NCI-H2196 (cell line): ENCODE measurements around the gene DIAPH2.

Source experiments
- DNase-seq: peaks from one replicate; lab custom pipeline; 2025; ENCODE audit not compliant: unreplicated experiment; lab: John Stamatoyannopoulos, UW

Gene DIAPH2

DNA sequence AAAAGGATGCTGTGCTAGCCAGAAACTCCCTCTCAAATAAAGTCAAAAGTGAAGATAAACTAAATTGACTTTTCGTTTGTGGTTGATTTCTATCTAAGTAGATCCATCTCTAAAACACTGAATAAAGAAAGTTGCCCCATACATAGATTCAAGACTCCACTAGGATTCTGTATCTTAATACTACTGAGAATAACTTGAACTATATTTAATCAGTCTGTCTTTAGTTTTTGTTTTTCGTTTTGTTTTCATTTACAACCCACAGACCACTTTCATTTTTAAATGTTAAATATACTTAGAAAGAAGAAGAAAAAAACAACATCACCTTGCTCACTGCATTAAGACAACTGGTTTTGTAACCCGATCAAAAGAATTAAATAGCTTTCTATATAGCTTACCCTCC lies 854.1 kb downstream of the DIAPH2 start:
- no peak for DNase-seq

DNA sequence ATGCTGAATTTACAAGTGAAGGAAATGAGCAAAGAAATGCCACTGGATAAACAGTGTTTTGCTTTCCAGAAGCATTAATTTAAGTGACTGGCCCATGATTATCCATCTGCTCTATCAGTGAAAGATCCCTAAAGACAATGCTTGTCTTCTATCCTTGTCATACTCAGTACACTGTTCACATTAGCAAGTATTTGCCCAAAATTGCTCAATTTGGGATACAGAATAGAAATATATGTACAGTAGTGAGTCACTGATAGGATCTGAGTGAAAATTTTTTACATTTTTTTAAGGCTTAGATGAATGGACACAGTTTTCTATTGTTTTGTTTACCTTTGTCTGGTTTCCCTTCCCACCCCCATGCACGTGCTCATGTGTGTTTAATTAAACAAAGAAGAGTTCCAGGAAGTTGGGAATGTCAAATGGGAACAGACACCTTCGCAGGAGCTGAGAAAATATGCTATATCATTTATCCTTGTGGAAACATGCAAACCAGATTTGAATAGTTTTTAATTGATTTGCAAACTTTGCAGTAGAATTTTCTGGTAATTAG lies 855.4 kb downstream of the DIAPH2 start:
- DNase-seq: no peak

DNA sequence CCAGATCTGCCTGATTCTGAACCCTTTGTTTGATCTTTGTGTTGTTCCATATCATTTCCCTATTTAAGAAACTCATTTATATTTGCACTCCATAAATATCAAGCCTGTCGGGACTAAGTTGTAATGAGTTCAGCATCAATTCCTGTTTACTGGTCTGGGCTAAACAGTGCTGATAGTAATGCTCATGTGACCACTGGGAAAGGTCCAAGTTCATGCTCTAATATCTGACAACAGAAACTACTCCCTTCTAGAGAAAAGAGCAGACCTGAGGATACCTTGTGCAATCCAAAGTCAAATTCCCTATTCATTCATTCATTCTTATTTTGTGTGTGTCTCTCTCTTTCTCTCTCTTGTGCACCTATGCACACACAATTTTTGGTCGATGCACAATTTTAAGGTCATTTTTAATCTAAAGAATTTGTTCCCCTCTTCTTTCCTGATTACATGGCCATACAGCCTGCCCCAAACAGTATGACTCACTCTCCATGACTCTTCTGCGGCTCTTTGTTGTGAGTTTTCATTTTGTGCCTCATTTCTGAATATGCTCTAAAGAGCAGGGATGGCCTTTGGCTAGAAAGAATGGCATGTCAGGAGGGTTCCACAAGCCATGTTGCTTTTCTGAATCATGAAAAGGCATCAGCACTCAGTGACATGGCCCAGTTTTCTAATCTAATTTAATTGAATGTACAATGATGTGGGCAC lies 863.4 kb downstream of the DIAPH2 start:
- DNase-seq: no peak

DNA sequence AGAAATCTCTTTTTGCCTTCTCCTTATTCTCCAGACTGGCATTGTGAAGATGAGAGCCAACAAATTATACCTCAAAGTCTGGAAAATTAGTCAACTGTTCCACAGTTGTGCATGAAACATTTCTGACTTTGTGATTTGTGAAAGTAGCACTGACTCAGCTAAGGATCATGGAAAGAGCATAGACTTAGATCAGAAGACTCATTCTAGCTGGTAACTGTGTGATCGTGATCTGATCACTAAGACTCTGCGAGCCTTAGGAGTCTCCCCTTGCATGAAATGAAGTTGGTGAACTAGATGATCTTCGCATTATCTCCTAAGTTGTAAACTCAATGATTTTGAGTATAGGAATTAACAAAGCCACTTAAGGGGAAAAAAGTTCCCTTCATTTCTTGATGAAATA lies 867.2 kb downstream of the DIAPH2 start:
- DNase-seq: no peak

DNA sequence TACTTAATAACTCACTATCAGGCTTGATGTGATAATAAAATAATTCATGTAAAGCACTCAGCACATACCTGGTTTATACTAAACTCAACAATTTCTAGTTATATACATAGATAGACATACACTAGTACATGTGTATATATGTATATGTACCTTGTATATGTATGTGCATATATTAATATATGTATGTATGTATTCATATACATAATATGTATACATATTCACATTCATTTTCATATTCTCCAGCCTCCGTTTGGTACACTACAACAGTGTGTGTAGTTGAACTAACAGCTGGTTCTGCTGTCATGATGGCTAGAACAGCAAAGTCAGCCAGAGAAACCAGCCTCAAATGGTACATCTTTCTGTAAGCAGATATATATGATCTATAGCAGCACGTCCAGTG lies 869.2 kb downstream of the DIAPH2 start:
- no peak for DNase-seq

DNA sequence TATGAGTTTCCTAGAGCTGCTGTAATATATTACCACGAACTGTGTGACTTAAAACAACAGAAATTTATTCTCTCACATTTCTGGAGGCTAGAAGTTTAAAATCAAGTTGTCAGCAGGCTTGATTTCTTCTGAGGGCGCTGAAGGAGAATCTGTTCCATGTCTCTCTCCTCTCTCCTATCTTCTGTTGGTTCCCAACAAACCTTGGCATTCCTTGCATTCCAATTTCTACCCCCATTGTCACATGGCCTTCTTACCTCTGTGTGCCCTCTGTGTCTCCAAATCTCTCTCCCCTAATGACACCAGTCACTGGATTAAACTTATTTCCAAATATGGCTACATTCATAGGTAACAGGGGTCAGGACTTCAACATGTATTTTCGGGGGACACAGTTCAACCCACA lies 871.7 kb downstream of the DIAPH2 start:
- no peak for DNase-seq

DNA sequence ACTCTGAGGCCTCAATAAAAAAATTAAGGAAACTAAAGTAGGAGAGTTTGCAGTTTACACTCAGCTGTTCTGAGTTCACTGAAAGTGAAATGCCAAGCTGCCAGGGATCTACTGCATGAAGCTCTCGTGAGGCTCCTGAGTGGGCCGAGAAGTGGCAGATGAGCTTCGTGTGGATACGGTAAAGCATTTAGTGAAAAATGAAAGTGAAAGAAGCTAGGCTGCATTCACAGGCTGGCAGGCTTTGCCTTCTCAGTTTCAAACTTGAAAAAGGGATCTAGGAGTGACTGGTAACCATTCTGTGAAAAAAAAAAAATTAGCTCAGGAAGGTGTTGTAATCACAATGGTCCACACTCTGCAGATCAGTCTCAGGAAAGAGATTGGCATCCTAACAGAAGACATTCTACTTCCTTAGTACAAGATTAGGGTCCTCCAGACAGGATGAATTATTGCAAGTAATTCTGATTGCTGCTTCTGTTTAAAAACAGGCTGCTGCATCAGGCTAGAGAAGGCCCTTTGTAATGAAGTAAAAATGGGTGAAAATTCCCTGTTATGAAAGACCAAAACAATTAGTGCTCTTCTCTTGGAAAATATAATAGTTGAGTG lies 879.0 kb downstream of the DIAPH2 start:
- peak; percentile 16 for DNase-seq

DNA sequence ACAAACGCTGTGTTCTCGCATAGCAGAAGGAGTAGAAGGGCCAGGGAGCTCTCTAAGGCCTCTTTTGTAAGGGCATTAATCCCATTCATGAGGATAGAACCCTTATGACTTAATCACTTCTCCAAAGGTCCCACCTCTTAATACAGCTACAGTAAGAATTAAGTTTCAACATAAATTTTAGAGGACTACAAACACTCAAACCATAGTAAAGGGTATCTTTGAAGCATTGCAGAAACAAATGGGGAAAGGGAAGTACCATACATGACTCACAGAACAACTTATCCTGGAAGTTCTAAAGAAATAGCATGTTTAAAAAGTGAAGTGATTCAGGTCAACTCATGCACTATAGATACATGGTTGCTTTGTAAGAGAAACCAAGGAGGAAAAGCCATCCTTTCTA lies 879.9 kb downstream of the DIAPH2 start:
- DNase-seq: no peak

DNA sequence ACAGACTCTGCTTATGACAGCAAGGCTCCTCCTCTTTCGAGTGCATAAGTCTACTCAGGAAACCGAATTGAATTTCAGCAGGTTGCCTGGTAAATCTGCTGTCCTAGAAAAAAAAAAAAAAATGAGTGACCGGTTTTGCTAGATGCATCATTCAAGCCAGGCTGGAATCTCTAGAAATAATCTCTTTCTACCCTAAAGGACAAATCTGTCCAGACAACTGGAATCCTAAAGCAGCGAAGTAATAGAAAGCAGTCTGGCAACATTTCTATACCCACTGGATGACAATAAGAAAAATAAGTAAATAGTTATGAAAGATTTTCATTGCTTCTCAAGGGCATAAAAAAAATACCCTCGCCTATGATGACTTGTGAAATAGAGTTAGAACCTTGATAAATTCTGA lies 902.5 kb downstream of the DIAPH2 start:
- no peak for DNase-seq

DNA sequence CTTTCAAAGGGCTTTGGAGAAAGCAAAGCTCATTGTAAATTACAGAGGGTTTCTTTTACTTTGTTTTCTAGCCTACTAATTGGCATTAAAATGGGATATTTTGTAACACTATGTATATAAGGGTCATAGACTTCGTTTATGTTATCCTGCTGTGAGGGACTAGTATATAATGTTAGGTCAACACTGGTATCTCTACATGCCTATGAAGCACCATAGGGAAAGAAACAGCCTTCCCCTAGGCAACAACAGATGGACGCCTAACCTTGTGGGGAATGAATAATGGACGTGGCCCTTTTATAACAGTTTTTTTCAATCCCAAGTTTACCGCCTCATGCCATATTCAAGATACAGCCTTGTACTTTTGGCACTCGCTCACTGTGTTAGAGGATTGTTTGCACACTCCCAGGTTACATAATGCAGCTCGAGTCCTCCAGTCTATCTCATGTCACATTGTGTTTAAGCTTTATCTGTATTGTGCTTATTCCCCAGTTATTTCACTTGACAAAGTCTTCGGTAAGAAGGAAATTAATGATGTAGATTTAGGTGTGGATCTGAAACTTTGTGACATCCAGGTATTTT lies 910.1 kb downstream of the DIAPH2 start:
- no peak for DNase-seq

DNA sequence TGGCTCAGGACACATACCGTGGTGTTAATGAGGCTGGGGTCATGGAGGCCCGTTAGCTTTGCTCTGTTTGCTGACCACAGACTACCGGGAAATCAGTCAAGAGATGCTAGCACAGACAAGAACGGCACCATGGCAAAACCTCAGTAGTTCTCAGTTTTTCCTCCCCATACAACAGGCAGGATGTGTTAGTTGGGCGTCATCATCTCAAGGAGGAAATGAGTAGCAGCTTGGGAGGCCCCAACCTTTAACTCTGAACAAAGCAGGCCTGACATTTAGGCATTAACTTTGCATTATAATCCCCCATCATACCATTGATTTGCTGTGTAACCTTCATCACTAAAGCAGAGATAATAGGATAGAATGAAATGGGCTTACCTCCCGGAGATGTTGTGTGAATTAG lies 913.3 kb downstream of the DIAPH2 start:
- DNase-seq: no peak

DNA sequence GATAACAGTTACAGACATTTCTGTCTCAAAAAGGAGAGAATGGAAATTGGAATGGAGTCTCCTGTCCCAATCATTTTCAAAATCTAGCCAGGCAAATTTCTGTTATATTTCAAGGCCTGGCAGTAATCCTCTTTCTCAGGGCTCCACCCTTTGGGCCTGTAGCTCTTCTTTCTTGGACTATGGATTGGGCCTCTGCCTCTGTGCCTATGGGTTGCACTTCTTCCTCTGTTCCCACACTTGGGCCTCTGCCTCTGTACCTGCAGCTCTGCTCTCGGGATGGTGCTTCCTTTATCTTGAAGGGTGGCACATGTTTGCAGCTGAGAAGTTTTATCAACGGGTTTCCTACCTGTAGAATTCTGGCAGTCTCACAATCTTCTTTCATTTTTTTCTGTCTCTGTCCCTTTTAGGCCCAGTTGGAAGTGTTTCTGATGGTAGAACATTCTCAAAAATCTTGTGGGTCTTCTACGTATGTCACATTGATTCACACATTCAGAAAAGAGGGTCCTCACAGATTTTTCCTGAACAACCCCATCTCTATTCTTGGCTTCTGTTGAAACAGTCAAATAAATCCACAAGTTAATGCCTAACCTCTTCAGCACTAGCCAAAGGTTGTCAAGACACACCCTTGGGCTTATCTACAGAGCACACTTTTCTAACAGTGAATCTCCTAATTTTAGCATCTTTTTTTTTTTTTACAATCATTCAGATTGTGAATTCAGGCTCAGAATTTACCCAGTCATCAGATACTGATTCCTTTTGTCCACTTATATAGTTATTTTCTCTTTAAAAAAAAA lies 918.0 kb downstream of the DIAPH2 start:
- DNase-seq: no peak

DNA sequence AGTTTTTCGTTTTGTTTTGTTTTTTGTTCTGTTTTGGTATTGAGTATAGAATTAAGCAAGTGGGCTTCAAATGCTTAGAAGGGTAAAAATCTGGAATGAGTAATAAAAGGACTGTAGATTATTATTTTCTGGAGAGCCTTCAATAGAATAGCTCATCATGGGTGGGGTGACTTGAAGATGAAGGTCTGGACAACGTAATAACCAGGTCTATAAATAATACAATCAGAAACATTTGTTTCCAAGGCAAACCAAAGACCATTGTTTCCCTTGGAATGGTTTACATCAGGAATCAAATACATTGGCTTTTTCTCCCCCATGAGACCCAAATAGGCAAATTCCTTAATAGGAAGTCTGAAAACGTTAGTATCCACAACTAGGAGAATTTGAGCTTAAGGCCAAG lies 920.6 kb downstream of the DIAPH2 start:
- no peak for DNase-seq

DNA sequence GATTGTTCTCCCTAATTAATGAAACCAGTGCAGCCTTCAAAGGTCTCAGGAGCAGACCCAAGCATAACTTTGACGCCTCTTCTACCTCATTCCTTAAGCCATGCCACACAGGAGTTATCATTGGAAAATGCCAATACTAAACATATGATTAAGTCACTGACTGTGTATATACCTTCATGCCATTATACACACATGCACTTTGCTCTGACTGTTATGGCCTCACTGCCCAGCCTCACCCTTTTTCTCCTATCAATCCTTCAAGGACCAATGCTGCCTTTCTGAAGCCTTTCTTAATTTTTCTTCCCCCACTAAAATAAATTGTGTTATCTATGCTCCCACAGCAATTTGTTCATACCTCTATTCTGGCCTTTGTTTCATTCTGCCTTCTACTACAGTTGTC lies 924.7 kb downstream of the DIAPH2 start:
- DNase-seq: no peak

DNA sequence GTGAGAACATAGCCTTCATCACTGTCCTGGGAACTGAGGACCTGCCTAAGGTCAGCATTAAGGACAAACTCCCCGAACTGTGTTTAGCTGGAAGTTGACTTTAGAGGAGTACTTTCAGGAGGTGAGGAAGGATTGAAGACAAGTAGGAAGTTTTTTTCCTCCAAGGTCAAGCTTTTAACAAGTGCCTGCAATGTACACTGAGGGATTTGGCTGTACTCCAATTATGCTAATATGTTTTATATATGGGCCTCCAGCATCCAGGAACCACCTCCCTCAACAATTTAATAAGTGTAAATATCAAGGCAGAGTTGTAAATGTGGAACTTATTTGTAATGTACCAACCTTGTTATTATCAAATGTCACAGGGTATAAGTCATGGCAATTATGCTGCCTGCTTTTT lies 925.3 kb downstream of the DIAPH2 start:
- DNase-seq: no peak

DNA sequence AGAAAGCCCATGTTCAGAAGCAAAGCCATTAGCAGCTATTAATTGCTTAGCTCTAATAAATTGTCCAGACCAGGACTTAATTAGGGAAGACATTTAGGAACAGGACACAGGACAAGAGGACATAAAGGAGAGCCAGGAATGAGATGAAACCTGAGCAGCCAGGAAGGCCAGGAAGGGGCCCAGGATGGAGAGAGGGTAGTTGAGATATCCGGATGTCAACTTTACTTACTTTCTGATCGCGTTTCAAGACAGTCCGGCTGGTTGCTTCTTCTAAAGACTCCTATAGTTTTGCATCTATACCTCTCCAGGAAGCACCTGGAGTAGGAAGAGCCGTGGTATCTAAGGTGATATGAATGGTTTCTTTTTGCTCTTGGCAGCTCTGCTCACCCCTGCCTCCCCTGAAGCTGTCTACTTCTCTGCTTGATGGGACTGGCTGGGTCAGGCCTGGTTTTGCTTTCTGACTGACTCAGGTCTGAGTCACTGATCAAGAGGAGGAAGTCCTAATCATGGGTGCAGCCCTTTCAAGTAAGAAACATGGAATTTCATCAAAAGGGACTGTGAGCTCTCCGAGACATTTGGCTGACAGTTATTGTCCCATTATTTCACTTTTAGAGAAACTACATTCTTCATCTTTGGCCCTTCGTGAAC lies 932.4 kb downstream of the DIAPH2 start:
- DNase-seq: no peak

DNA sequence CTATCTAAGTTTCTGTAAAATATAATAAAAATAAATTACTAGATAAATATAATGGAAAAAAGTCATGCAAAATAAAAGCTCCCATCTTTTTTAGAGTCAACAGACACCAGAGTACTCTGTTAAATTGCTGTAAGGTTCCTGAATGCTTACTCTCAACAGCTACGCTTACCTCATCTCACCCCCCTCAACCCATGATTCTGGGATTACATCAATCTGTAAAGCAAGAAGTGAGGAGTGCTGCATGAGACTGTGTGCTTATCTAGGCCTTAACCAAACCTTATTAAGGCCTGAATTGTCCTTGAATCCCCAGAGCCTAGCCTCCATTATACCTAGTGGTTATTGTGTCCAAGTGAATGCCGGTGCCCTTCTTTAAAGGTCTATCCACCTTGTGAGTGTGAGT lies 934.9 kb downstream of the DIAPH2 start:
- DNase-seq: no peak

DNA sequence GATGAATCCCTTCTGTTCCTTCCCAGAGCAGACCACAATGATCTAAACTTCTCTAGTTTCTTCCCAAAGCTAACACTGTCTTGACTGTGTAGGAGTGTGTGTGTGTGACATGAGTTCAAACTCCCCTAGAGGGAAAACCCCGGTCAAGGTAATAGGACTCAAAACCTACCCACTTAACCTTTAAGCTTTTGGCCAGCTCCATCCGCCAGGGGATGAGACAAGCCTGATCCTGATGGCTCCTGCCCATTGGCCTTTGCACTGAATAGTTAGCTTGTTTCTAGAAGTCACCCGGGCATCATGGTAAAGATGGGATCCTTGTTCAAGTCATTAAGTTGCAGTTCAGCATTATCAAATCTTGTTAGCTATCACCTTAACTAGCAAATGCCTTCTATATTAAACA lies 937.5 kb downstream of the DIAPH2 start:
- DNase-seq: no peak

DNA sequence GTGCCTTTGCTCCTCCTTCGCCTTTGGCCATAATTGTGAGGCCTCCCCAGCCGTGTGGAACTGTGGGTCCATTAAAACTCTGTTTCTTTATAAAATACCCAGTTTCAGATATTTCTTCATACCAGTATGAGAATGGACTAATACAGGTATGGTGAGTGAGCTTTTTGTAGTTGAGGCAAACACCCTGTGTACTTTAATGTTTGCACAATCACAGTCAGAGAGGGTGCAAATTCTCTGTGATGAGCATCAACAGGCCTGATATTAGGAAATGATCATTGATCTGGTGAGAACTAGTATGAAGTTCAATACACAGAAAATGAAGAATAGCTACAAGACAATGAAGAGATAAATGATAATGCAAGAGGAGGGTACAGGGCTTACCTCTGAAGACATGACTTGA lies 943.7 kb downstream of the DIAPH2 start:
- no peak for DNase-seq

DNA sequence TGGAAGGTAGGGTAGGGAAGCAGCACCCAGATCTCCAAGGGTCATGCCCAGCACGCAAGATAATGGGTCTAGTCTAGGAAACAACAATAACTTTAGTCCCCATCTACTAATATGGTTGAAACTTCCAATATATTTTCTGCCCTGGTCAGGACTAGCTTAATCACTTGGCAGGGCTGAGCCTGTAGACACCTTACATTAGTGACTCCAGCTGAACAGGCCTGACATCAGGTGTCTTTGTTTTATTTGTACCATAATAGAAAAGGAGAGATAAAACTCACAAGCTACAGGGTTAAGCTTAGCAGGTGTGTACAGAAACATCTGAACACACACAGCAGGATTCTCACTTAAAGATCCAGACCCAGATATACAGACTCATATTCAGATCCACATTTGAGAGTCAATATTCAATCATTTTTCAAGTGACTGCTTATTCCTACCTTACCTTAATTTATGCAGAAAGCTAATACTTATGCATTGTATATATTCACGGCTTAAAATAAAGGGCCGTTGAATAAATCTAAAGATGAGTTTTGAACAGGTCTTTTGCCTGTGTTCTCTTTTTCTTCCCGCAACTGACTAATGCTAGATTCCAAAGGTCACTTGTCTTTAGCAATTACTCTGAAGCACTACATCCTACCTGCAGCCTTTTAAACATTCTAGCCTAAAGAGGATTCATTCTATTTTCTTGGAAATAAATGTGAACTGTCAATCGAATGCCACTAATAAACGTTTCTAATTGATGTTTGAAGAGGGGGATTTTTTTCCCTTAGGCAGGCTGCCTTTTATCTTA lies 944.4 kb downstream of the DIAPH2 start:
- no peak for DNase-seq
